Testis (tissue), 3 donors: ENCODE measurements around the gene ALK. TPM values are rescaled to one million over a fixed set of nuclear protein-coding genes. Genes with fewer than 3 reads are reported as not detected.

ENCODE experiments used
- DNase-seq: peaks from one replicate; pipeline ENCODE4 v3.0.0-alpha.2; 2019
- H3K27ac ChIP-seq, 2 donors: fragments of 200-600 bp; sonication (generic); one replicate each; pipeline ENCODE4 v1.5.1; 2019
- H3K27me3 ChIP-seq: fragments of 200-600 bp; sonication (generic); one replicate; pipeline ENCODE4 v1.5.1; 2019
- H3K36me3 ChIP-seq: fragments of 200-600 bp; sonication (generic); one replicate; pipeline ENCODE4 v1.5.1; 2017; ENCODE audit warnings: low read depth; ENCODE audit errors: missing control alignments
- H3K4me1 ChIP-seq: fragments of 200-600 bp; sonication (generic); one replicate; pipeline ENCODE4 v1.5.1; 2019
- H3K4me3 ChIP-seq, 2 donors: fragments of 200-600 bp; sonication (generic); one replicate each; pipeline ENCODE4 v1.5.1; 2017 to 2019
- H3K9me3 ChIP-seq: fragments of 200-600 bp; sonication (generic); one replicate; pipeline ENCODE4 v1.5.1; 2017
- POLR2A ChIP-seq: fragments of 450-650 bp; IDR thresholded peaks from one replicate; pipeline ENCODE4 v1.6.1; 2017; ENCODE audit warnings: antibody characterized with exemption, mild to moderate bottlenecking, moderate library complexity
- WGBS, 2 donors: methylation state at CpG; one replicate each; pipeline ENCODE4 v1.1.5; 2018; 5-methylcytosine and 5-hydroxymethylcytosine counted together
- intact Hi-C: fragments of 100-400 bp; cut with DNase I; formaldehyde crosslinking; loops from one replicate; pipeline ENCODE4 v1.15.1; 2023; ENCODE audit warnings: low total_unique reads
- polyA plus RNA-seq: library from polyadenylated mRNA; stranded (reverse); fragments of 350-450 nt; fragmentation: Illumina TruSeq; extraction: RNeasy Lipid Tissue Mini Kit (QIAGEN cat#74804); gene quantifications from one replicate; pipeline ENCODE4 v1.2.3, GENCODE V29; 2014; ENCODE audit warnings: low read depth, low replicate concordance; ENCODE audit not compliant: insufficient read depth
- total RNA-seq, 2 donors: library from RNA; depleted of rRNA; stranded (reverse); fragments of >200 nt; gene quantifications; one replicate each; pipeline ENCODE4 v1.2.3, GENCODE V29; 2016
- TF ChIP-seq, protein P1 (sequence below), 3 experiments: fragments of 450-650 bp in 2 of 3; fragments of 200-600 bp in 1 of 3; sonication (generic) in 1 of 3; IDR thresholded peaks; one replicate each; pipeline ENCODE4 v1.5.1; 2016 to 2019; ENCODE audit warnings: antibody characterized with exemption in 3 of 3, mild to moderate bottlenecking in 2 of 3, moderate library complexity in 1 of 3

The ALK gene
- total and polyA plus RNA-seq, 3 donors from 2014 or later, result 2.1 to 3.8 (median 3.8) TPM

DNA sequence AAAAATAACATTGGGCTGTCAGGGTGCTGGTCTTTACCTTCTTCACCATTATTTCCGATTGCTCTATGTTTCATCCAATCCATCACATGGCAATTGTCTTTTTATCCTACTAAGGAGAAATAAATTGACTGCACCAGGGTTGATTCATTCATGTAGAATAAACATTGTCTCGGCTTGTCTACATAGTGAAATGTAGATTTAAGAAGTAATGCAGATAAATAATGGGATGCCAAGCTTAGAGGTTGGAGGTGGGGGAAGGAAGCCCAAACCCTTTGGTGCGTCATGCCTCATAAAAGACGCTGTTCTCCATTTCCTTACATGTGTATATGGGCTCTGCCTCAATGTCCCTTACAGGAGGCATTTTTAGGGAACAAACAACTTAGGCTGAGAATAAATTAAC, 117.8 kb downstream of the ALK start:
- intact Hi-C loops, result no loop called here
- 92 to 95% methylated on average over 4 of the region's 4 CpGs for WGBS, 2 donors
- DNase-seq, result no peak
- no peaks in the 10 kb centered on the region for H3K4me1 ChIP-seq
- no peaks in the 10 kb centered on the region for H3K36me3 ChIP-seq
- TF ChIP-seq POLR2A, result no peak
- TF ChIP-seq, protein P1, sequence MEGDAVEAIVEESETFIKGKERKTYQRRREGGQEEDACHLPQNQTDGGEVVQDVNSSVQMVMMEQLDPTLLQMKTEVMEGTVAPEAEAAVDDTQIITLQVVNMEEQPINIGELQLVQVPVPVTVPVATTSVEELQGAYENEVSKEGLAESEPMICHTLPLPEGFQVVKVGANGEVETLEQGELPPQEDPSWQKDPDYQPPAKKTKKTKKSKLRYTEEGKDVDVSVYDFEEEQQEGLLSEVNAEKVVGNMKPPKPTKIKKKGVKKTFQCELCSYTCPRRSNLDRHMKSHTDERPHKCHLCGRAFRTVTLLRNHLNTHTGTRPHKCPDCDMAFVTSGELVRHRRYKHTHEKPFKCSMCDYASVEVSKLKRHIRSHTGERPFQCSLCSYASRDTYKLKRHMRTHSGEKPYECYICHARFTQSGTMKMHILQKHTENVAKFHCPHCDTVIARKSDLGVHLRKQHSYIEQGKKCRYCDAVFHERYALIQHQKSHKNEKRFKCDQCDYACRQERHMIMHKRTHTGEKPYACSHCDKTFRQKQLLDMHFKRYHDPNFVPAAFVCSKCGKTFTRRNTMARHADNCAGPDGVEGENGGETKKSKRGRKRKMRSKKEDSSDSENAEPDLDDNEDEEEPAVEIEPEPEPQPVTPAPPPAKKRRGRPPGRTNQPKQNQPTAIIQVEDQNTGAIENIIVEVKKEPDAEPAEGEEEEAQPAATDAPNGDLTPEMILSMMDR (IDR thresholded peaks at IDR 0.05), result no peak
- H3K4me3 ChIP-seq, result no peak overlapping the region
- H3K27me3 ChIP-seq, result no peaks in the 10 kb centered on the region
- H3K27ac ChIP-seq, result no peak overlapping the region
- no peaks in the 10 kb centered on the region for H3K9me3 ChIP-seq

DNA sequence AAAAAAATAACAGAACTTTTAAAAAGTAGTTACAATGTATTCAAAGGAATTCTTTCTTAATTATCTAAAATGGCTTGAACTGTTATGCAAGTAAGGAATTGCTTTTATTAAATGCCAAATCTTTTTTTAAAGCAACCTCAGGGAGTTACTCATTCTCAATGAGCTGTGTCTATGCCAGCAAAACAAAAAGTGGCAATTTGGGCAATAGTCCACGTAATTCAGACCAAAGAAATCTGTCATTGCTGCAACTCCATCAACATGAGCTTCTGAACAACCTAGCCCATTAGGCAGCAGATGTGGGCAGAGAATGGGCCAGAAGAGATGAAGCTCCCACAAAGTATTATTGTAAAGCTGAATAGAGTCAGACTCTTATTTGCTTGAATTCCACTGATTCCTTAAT, 118.4 kb downstream of the ALK start:
- Histone ChIP-seq H3K9me3 (no peaks in the 10 kb centered on the region), H3K4me1 (no peaks in the 10 kb centered on the region), H3K36me3 (no peaks in the 10 kb centered on the region), H3K27me3 (no peaks in the 10 kb centered on the region), H3K4me3 (no peak overlapping the region), H3K27ac (no peak overlapping the region)
- WGBS, 2 donors, result 48 to 50% methylated on average over 1 of the region's 1 CpG
- DNase-seq, result no peak
- no peak for TF ChIP-seq POLR2A
- TF ChIP-seq, protein P1 (IDR thresholded peaks at IDR 0.05), result no peak
- intact Hi-C loops, result no loop called here

DNA sequence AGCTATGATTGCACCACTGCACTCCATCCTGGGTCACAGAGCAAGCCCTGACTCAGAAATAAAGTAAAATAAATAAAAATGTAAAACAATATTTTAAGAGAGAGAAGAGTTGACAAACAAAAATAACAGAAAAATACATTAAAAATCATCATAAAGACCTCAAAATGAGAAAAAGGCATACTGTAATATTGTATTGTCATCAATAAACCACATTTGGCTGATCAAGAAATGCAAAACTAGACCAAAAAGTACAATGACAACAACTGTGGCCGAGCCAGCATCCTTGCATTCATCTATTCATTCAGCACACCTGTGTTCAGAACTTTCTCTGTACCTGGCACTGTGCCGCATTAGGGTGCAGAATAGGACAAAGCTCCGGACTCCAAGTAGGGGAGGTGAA, 121.8 kb downstream of the ALK start:
- no peaks in the 10 kb centered on the region for H3K36me3 ChIP-seq
- no peaks in the 10 kb centered on the region for H3K4me1 ChIP-seq
- H3K27ac ChIP-seq, result no peak overlapping the region
- 93 to 96% methylated on average over 3 of the region's 3 CpGs for WGBS, 2 donors
- no peak for TF ChIP-seq POLR2A
- TF ChIP-seq, protein P1 (IDR thresholded peaks at IDR 0.05), result no peak
- H3K9me3 ChIP-seq, result no peaks in the 10 kb centered on the region
- no peak for DNase-seq
- intact Hi-C loops, result no loop called here
- H3K4me3 ChIP-seq, result no peak overlapping the region
- no peaks in the 10 kb centered on the region for H3K27me3 ChIP-seq

DNA sequence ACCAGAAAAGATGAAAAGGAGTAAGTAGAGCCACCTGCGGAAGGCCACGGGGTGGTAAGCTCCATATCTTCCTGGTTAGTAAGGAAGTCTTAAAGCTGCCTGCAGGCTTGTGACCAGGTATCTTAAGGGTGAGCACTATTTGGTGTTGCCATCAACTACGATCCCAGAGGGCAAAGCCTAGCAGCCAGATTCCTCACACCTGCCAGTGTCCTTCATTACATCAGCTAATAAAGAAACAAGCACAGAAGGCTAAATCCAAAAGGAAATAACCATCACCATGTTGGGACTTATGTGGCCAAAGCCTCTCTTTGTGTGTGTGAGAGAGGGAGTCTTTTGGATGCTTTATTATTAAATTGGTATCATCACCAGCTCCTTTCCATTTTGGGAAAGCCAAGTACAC, 123.5 kb downstream of the ALK start:
- Histone ChIP-seq H3K27me3 (no peaks in the 10 kb centered on the region), H3K36me3 (no peaks in the 10 kb centered on the region), H3K4me3 (no peak overlapping the region), H3K27ac (no peak overlapping the region), H3K4me1 (no peaks in the 10 kb centered on the region), H3K9me3 (no peaks in the 10 kb centered on the region)
- TF ChIP-seq, protein P1 (IDR thresholded peaks at IDR 0.05), result no peak
- TF ChIP-seq POLR2A, result no peak
- 59 to 89% methylated on average over 2 to 3 of the region's 3 CpGs for WGBS, 2 donors
- no peak for DNase-seq
- intact Hi-C loops, result no loop called here

DNA sequence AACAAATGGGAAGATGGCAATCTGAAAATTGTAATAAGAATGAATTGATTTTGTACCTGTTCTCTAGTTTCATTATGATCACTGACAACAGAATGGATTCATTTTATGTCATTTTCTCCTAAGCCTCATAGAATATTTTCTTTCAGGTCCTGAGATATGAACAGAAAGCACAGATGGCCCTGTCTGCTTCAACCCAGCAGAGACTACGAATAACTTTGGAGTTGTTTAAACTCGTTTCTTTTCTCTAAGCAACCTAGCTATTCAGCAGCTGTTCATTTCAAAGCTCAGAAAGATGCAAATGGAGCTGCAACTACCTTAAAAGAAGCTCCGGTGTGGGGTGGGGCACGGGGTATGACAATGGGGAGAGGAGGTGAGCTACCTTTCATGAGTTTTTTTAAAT, 124.9 kb downstream of the ALK start:
- WGBS, 2 donors, result 73 to 77% methylated on average over 4 of the region's 4 CpGs
- Histone ChIP-seq H3K27me3 (no peaks in the 10 kb centered on the region), H3K27ac (no peak overlapping the region), H3K4me1 (no peaks in the 10 kb centered on the region), H3K4me3 (no peak overlapping the region), H3K36me3 (no peaks in the 10 kb centered on the region), H3K9me3 (no peaks in the 10 kb centered on the region)
- TF ChIP-seq POLR2A, result no peak
- TF ChIP-seq, protein P1 (IDR thresholded peaks at IDR 0.05), result no peak
- DNase-seq, result no peak
- intact Hi-C loops, result no loop called here
